Thyroid gland (tissue), 4 donors: ENCODE measurements around the gene REPS1.

Experiments used
- CTCF ChIP-seq, 6 experiments: fragments of 200-600 bp in 3 of 6; fragments of 450-650 bp in 3 of 6; sonication (generic) in 3 of 6; IDR thresholded peaks; one replicate each; pipeline ENCODE4 v1.5.1; 2016 to 2019; ENCODE audit warnings: antibody characterized with exemption in 6 of 6, mild to moderate bottlenecking in 2 of 6, inconsistent platforms in 1 of 6, moderate library complexity in 1 of 6
- POLR2A ChIP-seq, 2 donors: fragments of 450-650 bp; IDR thresholded peaks; one replicate each; pipeline ENCODE4 v1.6.1; 2017; ENCODE audit warnings: antibody characterized with exemption in 2 of 2, mild to moderate bottlenecking in 2 of 2, moderate library complexity in 1 of 2

- no peak for TF ChIP-seq CTCF (IDR thresholded peaks at IDR 0.05)
- no peak for TF ChIP-seq POLR2A (IDR thresholded peaks at IDR 0.05)
These were observed 34.6 kb downstream of the REPS1 start for GRCh38 chr6:138953451-138953850.
